COLO668 (cell line): ENCODE measurements around the gene MRPL19.

ENCODE experiments used
- DNase-seq: peaks from one replicate; lab custom pipeline; 2025; ENCODE audit not compliant: unreplicated experiment; lab: John Stamatoyannopoulos, UW

MRPL19 gene

GRCh38 chr2:75646583-75647425, at the start of gene MRPL19:
Gene MRPL19 (plus strand): TSS chr2:75646783. CDS start chr2:75646808, 25 bp downstream.
- peak; percentile 81 for DNase-seq

GRCh38 chr2:75596784-75597183, 49.8 kb upstream of the MRPL19 start:
- DNase-seq = no peak

GRCh38 chr2:75597949-75598348, 48.6 kb upstream of the MRPL19 start:
- DNase-seq = no peak

- no peak for DNase-seq
Observed at GRCh38 chr2:75598589-75599155, 47.9 kb upstream of the MRPL19 start.

- no peak for DNase-seq
Observed at GRCh38 chr2:75600461-75601011, 46.0 kb upstream of the MRPL19 start.

DNA sequence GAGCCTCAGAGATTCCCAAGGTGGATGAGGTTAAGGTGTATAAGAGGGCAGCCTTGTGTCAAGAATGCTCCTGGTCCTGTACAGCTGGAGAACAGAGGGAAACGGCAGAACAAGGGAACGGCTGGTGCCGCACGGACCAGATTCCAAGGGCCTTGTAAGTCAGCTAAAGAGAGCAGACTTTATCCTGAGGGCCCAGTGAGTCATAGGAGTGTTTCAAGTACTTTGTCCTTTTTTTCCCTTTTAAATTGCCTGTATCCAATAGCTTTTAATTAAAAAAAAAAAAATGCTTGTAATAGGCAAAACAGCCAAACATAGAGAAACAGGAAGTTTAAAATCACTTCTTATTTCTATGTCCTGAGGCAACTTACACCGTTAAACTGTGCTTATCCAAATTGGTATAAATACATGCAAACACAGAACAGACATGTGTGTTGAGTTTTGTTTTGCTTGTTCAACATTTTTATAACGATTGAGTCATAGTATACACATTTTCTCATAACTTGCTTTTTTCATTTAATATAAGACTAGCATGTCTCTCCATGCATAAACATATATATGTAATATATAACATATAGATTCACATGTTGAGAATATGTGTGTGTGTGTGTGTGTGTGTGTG, 43.8 kb upstream of the MRPL19 start:
- no peak for DNase-seq

- no peak for DNase-seq
Observed at GRCh38 chr2:75603477-75603876, 43.1 kb upstream of the MRPL19 start.

DNA sequence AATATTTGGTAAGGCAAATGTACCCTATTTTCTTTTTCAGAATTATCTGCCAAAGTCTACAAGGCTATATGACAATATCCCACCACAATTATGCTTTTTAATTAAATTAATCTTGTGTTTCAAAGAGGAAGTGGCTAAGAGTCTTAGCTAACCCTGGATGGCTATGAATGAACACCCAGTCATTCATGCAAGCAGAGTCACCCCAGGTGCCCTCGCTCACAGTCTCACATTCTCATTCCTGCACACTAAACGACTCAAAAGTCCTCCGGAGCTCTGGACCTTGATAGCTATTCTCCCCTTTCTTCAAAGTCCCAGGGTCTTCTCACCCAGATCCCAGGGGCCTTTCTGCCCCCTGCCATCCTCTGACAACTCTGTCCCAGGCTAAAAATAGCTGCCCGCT, 42.1 kb upstream of the MRPL19 start:
- DNase-seq = no peak

- peak; percentile 26 for DNase-seq
Observed at GRCh38 chr2:75605770-75606529, 40.6 kb upstream of the MRPL19 start.

DNA sequence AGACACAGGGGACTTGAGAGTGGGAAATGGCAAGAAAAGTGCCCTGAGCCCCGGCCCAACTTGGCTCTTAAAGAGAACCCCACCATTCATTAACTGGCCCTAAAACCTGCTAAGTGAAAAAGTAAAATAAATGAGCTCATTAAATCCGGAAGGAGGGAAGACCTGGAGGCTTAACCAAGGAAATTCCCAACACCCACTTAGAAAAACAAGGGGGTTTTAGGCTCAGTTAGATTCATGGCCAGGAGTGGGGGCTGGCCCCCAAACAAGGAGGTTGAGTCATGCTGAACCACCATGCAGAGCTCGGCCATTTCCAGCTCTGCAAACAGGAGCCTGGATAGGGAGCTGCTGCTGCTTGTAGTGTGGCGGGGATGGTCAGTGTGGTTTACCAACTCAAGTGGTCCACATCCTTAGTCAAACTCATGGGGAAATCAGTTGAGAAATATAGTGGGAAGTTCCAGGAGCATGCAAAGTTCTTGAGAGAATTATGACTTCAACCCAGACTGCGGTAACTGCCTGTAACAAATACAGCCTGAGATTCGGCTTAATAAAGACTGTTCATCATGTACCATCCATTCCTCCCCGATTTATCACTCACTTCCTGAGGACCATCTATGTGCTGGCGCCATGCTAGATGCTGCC, 39.7 kb upstream of the MRPL19 start:
- DNase-seq = no peak

GRCh38 chr2:75607400-75607798, 39.2 kb upstream of the MRPL19 start:
- DNase-seq = no peak

GRCh38 chr2:75607988-75608683, 38.4 kb upstream of the MRPL19 start:
- DNase-seq = no peak

DNA sequence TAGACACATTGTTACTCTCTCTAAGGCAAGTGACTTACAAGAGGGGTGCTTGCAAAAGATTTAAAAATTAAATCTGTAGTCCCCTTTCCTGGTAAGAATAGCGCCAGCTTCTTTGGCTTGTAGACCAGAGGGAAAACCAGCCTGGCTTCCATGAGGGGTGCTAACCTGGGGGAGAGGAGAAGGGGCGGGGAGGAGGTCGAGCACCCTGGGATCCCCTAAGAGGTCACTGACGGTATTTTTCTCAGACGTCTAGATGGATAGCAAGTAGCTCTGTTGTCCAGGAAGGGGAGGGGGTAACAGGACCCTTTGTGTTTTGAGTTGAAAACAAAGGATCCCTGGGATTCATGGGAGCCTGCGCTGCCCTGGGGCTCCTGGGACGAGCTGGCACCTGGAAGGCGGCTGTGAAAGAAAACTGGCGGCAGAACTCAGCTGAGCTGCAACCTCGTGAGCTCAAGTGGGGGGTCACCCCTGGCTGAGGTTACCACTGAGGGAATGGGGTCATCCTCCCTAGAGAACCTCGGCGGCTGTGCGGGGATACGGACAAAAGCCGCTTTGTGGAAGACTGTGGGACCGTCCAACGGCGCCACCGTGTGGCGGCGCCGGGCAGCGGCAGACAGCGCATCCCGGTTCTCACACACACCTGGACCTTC, 37.8 kb upstream of the MRPL19 start:
- DNase-seq = peak; percentile 65

DNA sequence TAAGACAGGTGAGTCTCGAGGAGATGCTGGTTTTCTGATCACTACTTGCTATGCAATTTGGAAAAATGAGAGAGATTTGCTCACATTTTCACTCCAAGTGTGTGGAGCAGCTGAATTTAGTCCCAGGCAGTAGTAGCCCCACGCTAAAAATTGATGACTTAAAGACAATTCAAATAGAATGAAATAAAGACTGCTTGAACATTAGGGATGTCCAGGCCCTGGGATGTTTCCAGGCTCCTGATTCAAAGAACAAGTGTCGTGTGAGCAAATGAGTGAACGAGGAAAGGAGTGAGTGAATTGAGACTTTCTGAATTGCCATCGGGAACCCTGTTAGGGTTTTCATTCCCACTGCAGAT, 37.3 kb upstream of the MRPL19 start:
- DNase-seq = no peak

- DNase-seq = no peak
Observed at GRCh38 chr2:75609937-75610508, 36.6 kb upstream of the MRPL19 start.

- no peak for DNase-seq
Observed at GRCh38 chr2:75610671-75611070, 35.9 kb upstream of the MRPL19 start.

GRCh38 chr2:75612108-75612861, 34.3 kb upstream of the MRPL19 start:
- DNase-seq = no peak

DNA sequence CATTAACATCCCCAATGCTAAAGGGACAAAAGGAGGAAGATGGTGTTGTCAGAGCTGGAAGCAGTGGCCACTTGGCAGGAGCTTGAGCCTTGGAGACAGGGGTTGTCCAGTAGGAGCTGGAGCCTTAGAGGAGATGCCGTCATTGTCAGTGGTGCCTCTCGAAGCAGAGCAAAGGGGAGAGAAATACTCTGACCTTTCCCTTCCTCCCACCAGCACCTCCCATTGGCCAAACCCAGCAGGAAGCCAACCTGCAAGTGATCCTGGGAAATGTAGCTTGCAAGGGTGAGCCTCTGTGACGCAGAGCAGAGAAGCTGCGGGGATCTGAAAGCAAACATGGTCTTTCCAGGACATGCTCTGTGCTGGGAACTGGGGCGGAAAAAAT, 33.7 kb upstream of the MRPL19 start:
- DNase-seq = no peak
